ENCODE data around the gene NR0B1.

The NR0B1 gene

DNA sequence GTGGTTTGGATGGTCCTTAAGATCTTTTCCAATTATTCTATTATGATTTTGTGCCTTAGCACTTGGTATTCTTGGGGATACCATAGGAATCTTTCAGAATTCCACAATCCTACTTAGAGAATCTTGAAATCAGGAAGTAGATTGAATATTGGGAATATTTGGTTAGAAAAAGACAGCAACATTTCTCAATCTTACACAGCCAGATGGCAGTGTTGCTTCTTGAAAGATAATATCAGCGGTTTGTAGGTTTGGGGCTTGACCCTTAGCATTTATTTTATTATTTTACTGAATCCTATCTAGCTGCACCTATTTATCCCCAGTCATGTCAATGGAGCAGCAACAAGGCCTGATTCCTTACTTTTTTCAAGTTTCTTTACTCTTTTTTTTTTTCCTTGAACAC lies 33.7 kb downstream of the NR0B1 start:
- no peak overlapping the region for H3K18ac ChIP-seq (ENCODE audit: low read depth in 1 of 2, low read length in 2 of 2)
- H3K4me3 ChIP-seq (ENCODE audit: insufficient read depth in 1 of 2, low read depth in 1 of 2, low read length in 2 of 2): no peak overlapping the region
- no peaks in the 10 kb centered on the region for H3K79me1 ChIP-seq (replicated peaks; ENCODE audit: low read length, poor library complexity, severe bottlenecking)
- no peak overlapping the region for H3K9ac ChIP-seq (ENCODE audit: low read length)
- H2AFZ ChIP-seq (ENCODE audit: low read depth, low read length): no peak overlapping the region
- H2BK5ac ChIP-seq (ENCODE audit: low read depth, low read length, poor library complexity, severe bottlenecking): no peak overlapping the region
- no peak overlapping the region for H2BK12ac ChIP-seq (ENCODE audit: low read length in 2 of 2)
- H3K36me3 ChIP-seq (ENCODE audit: control insufficient read depth in 1 of 2, insufficient read depth in 2 of 2, low read depth in 1 of 2, low read length in 2 of 2): no peaks in the 10 kb centered on the region
- no peaks in the 10 kb centered on the region for H3K9me3 ChIP-seq (ENCODE audit: control insufficient read depth, low read length)
- H3K23ac ChIP-seq (ENCODE audit: low read length in 2 of 2): no peak overlapping the region
- no peak overlapping the region for H3K4me2 ChIP-seq (ENCODE audit: low read length, poor library complexity, severe bottlenecking)
- no peak overlapping the region for H2BK15ac ChIP-seq (ENCODE audit: low read depth, poor library complexity, severe bottlenecking)
- peak overlapping the region; percentile 69 for H3K27ac ChIP-seq (ENCODE audit: low read length, poor library complexity, severe bottlenecking)
- H3K27me3 ChIP-seq (ENCODE audit: control insufficient read depth in 1 of 2, insufficient read depth in 1 of 2, low read length in 2 of 2): peaks cover 0 to 15% of the 10 kb centered on the region in 2 experiments
- H2BK120ac ChIP-seq (ENCODE audit: low read depth, low read length): no peak overlapping the region
- H2AK5ac ChIP-seq (ENCODE audit: low read length, severe bottlenecking): no peak overlapping the region
- H4K91ac ChIP-seq (ENCODE audit: low read length): no peak overlapping the region
- WGBS: no CpG with 5 or more reads among the region's 1 CpG
- no peak overlapping the region for H3K14ac ChIP-seq (ENCODE audit: low read length in 2 of 2)
- no peak overlapping the region for H4K8ac ChIP-seq (ENCODE audit: low read length)
- H3K4me1 ChIP-seq (ENCODE audit: control insufficient read depth, insufficient read depth, low read depth, low read length): no peaks in the 10 kb centered on the region
- no peak overlapping the region for H3K4ac ChIP-seq (ENCODE audit: low read depth in 1 of 2, low read length in 2 of 2)
- peak; percentile 24 for DNase-seq

- no peak overlapping the region for H3K18ac ChIP-seq (ENCODE audit: low read depth in 1 of 2, low read length in 2 of 2)
- H2AFZ ChIP-seq (ENCODE audit: low read depth, low read length): no peak overlapping the region
- peaks cover 0 to 37% of the 10 kb centered on the region in 2 experiments for H3K27me3 ChIP-seq (ENCODE audit: control insufficient read depth in 1 of 2, insufficient read depth in 1 of 2, low read length in 2 of 2)
- no peaks in the 10 kb centered on the region for H3K4me1 ChIP-seq (ENCODE audit: control insufficient read depth, insufficient read depth, low read depth, low read length)
- H2BK12ac ChIP-seq (ENCODE audit: low read length in 2 of 2): no peak overlapping the region
- H4K91ac ChIP-seq (ENCODE audit: low read length): no peak overlapping the region
- no peak overlapping the region for H3K23ac ChIP-seq (ENCODE audit: low read length in 2 of 2)
- H2BK15ac ChIP-seq (ENCODE audit: low read depth, poor library complexity, severe bottlenecking): no peak overlapping the region
- no peaks in the 10 kb centered on the region for H3K36me3 ChIP-seq (ENCODE audit: control insufficient read depth in 1 of 2, insufficient read depth in 2 of 2, low read depth in 1 of 2, low read length in 2 of 2)
- WGBS: 76% methylated on average over 3 of the region's 3 CpGs
- no peak overlapping the region for H2BK120ac ChIP-seq (ENCODE audit: low read depth, low read length)
- H3K4me3 ChIP-seq (ENCODE audit: insufficient read depth in 1 of 2, low read depth in 1 of 2, low read length in 2 of 2): no peak overlapping the region
- H3K27ac ChIP-seq (ENCODE audit: low read length, poor library complexity, severe bottlenecking): no peak overlapping the region
- H3K14ac ChIP-seq (ENCODE audit: low read length in 2 of 2): no peak overlapping the region
- H2BK5ac ChIP-seq (ENCODE audit: low read depth, low read length, poor library complexity, severe bottlenecking): no peak overlapping the region
- no peak overlapping the region for H4K8ac ChIP-seq (ENCODE audit: low read length)
- H3K4ac ChIP-seq (ENCODE audit: low read depth in 1 of 2, low read length in 2 of 2): no peak overlapping the region
- no peaks in the 10 kb centered on the region for H3K9me3 ChIP-seq (ENCODE audit: control insufficient read depth, low read length)
- no peaks in the 10 kb centered on the region for H3K79me1 ChIP-seq (replicated peaks; ENCODE audit: low read length, poor library complexity, severe bottlenecking)
- H3K9ac ChIP-seq (ENCODE audit: low read length): no peak overlapping the region
- no peak for DNase-seq
- no peak overlapping the region for H3K4me2 ChIP-seq (ENCODE audit: low read length, poor library complexity, severe bottlenecking)
- no peak overlapping the region for H2AK5ac ChIP-seq (ENCODE audit: low read length, severe bottlenecking)
These were observed 38.6 kb downstream of the NR0B1 start for GRCh38 chrX:30270639-30271038.

- WGBS: no CpG with 5 or more reads among the region's 1 CpG
These were observed 46.4 kb downstream of the NR0B1 start for GRCh38 chrX:30262763-30263162.

DNA sequence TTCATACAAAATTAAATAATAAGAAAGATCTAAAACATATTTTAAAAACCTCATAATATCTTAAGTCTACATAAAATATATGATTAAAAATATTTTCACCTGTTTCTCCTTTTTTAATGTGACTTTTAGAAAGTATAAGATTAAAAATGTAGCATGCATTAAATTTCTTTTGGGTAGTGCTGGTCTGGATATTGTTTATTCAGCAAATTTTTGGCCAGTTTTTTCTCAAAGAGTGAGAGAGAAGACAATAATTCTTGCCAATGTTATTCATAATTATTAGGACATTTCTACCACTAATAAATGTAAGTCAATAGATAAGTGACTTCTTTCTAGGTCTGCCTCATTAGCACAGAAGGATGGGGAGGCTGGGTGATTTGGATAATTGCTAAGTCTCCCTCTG lies 48.2 kb downstream of the NR0B1 start:
- no peak overlapping the region for H2BK5ac ChIP-seq (ENCODE audit: low read depth, low read length, poor library complexity, severe bottlenecking)
- H4K8ac ChIP-seq (ENCODE audit: low read length): no peak overlapping the region
- no peak overlapping the region for H2AK5ac ChIP-seq (ENCODE audit: low read length, severe bottlenecking)
- H3K79me1 ChIP-seq (replicated peaks; ENCODE audit: low read length, poor library complexity, severe bottlenecking): no peaks in the 10 kb centered on the region
- H3K4me2 ChIP-seq (ENCODE audit: low read length, poor library complexity, severe bottlenecking): no peak overlapping the region
- no peak overlapping the region for H3K9ac ChIP-seq (ENCODE audit: low read length)
- no peak overlapping the region for H2BK120ac ChIP-seq (ENCODE audit: low read depth, low read length)
- no peak overlapping the region for H3K4me3 ChIP-seq (ENCODE audit: insufficient read depth in 1 of 2, low read depth in 1 of 2, low read length in 2 of 2)
- no peaks in the 10 kb centered on the region for H3K36me3 ChIP-seq (ENCODE audit: control insufficient read depth in 1 of 2, insufficient read depth in 2 of 2, low read depth in 1 of 2, low read length in 2 of 2)
- no peak overlapping the region for H3K27ac ChIP-seq (ENCODE audit: low read length, poor library complexity, severe bottlenecking)
- DNase-seq: no peak
- H3K9me3 ChIP-seq (ENCODE audit: control insufficient read depth, low read length): peaks cover 9% of the 10 kb centered on the region
- H3K27me3 ChIP-seq (ENCODE audit: control insufficient read depth in 1 of 2, insufficient read depth in 1 of 2, low read length in 2 of 2): peaks cover 0 to 43% of the 10 kb centered on the region in 2 experiments
- H2BK12ac ChIP-seq (ENCODE audit: low read length in 2 of 2): no peak overlapping the region
- H3K18ac ChIP-seq (ENCODE audit: low read depth in 1 of 2, low read length in 2 of 2): no peak overlapping the region
- no peak overlapping the region for H3K4ac ChIP-seq (ENCODE audit: low read depth in 1 of 2, low read length in 2 of 2)
- H3K23ac ChIP-seq (ENCODE audit: low read length in 2 of 2): no peak overlapping the region
- H3K4me1 ChIP-seq (ENCODE audit: control insufficient read depth, insufficient read depth, low read depth, low read length): no peaks in the 10 kb centered on the region
- no peak overlapping the region for H2BK15ac ChIP-seq (ENCODE audit: low read depth, poor library complexity, severe bottlenecking)
- H3K14ac ChIP-seq (ENCODE audit: low read length in 2 of 2): no peak overlapping the region
- H4K91ac ChIP-seq (ENCODE audit: low read length): no peak overlapping the region
- H2AFZ ChIP-seq (ENCODE audit: low read depth, low read length): no peak overlapping the region

More at GRCh38 chrX:30262763-30263162, 46.4 kb downstream of the NR0B1 start:
- Histone ChIP-seq H3K23ac (ENCODE audit: low read length in 2 of 2) (no peak overlapping the region), H3K79me1 (replicated peaks; ENCODE audit: low read length, poor library complexity, severe bottlenecking) (no peaks in the 10 kb centered on the region), H3K4me3 (ENCODE audit: insufficient read depth in 1 of 2, low read depth in 1 of 2, low read length in 2 of 2) (no peak overlapping the region), H3K4me2 (ENCODE audit: low read length, poor library complexity, severe bottlenecking) (no peak overlapping the region), H3K9ac (ENCODE audit: low read length) (no peak overlapping the region), H3K4ac (ENCODE audit: low read depth in 1 of 2, low read length in 2 of 2) (no peak overlapping the region), H3K27me3 (ENCODE audit: control insufficient read depth in 1 of 2, insufficient read depth in 1 of 2, low read length in 2 of 2) (peaks cover 0 to 42% of the 10 kb centered on the region in 2 experiments), H4K8ac (ENCODE audit: low read length) (no peak overlapping the region), H3K14ac (ENCODE audit: low read length in 2 of 2) (no peak overlapping the region), H3K27ac (ENCODE audit: low read length, poor library complexity, severe bottlenecking) (no peak overlapping the region), H3K18ac (ENCODE audit: low read depth in 1 of 2, low read length in 2 of 2) (no peak overlapping the region), H2AK5ac (ENCODE audit: low read length, severe bottlenecking) (no peak overlapping the region), H4K91ac (ENCODE audit: low read length) (no peak overlapping the region), H3K4me1 (ENCODE audit: control insufficient read depth, insufficient read depth, low read depth, low read length) (no peaks in the 10 kb centered on the region), H2BK5ac (ENCODE audit: low read depth, low read length, poor library complexity, severe bottlenecking) (no peak overlapping the region), H2BK12ac (ENCODE audit: low read length in 2 of 2) (no peak overlapping the region), H2BK120ac (ENCODE audit: low read depth, low read length) (no peak overlapping the region), H3K36me3 (ENCODE audit: control insufficient read depth in 1 of 2, insufficient read depth in 2 of 2, low read depth in 1 of 2, low read length in 2 of 2) (no peaks in the 10 kb centered on the region), H2BK15ac (ENCODE audit: low read depth, poor library complexity, severe bottlenecking) (no peak overlapping the region), H3K9me3 (ENCODE audit: control insufficient read depth, low read length) (no peaks in the 10 kb centered on the region), H2AFZ (ENCODE audit: low read depth, low read length) (no peak overlapping the region)
- no peak for DNase-seq

Measured in mesenchymal stem cell (in vitro differentiated cells and primary cell).